Measurements from ENCODE around the gene ADCY3. TPM values are rescaled to one million over a fixed set of nuclear protein-coding genes. Genes with fewer than 3 reads are reported as not detected.

Gene ADCY3
- polyA plus RNA-seq, 1 of the 3 experiments (the other 2 are of a cell fraction), result 53.9 TPM

DNA sequence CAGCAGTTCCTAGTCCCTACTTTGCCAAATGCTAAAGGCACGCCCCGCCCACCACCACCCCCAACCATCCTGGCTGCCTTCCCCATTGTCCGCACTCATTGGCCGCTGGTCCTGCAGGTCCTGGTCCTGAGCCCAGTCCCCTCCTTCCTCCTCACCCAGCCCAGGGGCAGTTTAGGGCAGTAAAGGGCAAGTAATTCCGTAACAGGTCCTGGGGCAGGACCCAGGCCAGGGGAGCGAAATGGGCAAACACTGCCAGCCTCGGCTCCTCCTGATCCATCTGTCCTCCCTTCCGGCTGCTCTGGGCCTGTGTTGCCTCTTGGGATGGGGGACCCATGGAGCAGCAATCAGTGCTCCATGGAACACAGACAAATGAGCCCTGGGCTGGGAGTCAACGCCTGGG lies 6.1 kb downstream of the ADCY3 start:
- ChIA-PET POLR2A (no interaction called here), CTCF (no interaction called here)
- Histone ChIP-seq H3K36me3 (replicated peaks in 1 of 2; ENCODE audit: control insufficient read depth in 1 of 2, insufficient read depth in 2 of 2, low read length in 1 of 2) (peaks cover 0 to 5% of the 10 kb centered on the region in 2 experiments), H3K9me2 (no peaks in the 10 kb centered on the region), H2AFZ (ENCODE audit: low read depth) (no peak overlapping the region), H4K20me1 (ENCODE audit: insufficient read depth) (peaks cover 6% of the 10 kb centered on the region; the same call in 1 of the 2 replicates), H3K9me3 (0 out of 2 replicates have a peak, but pooled peaks cover 3% of the 10 kb centered on the region), H3K4me2 (no peak overlapping the region), H3K9ac (no peak overlapping the region), H3K79me2 (ENCODE audit: insufficient read depth) (peaks cover 4% of the 10 kb centered on the region), H3K4me3 (ENCODE audit: low read depth in 2 of 2, low read length in 1 of 2) (no peak overlapping the region), H3F3A (replicated peaks; ENCODE audit: insufficient read depth) (no peaks in the 10 kb centered on the region), H3K27me3 (ENCODE audit: insufficient read depth) (no peaks in the 10 kb centered on the region), H3K27ac (ENCODE audit: low read depth in 2 of 2, low read length in 1 of 2) (no peak overlapping the region), H3K4me1 (ENCODE audit: control insufficient read depth in 1 of 2, insufficient read depth in 2 of 2, low read depth in 1 of 2, low read length in 1 of 2) (peaks cover 0 to 20% of the 10 kb centered on the region in 2 experiments; a peak in 1 of 4 replicates)
- no peak for DNase-seq
- WGBS (ENCODE audit: low lambda C conversion rate), result over 99% methylated on average over 9 of the region's 9 CpGs
- TF ChIP-seq RAD21 (IDR thresholded peaks at IDR 0.05; ENCODE audit: low read length), result no peak
- no peak for TF ChIP-seq RFX5 (IDR thresholded peaks at IDR 0.05; ENCODE audit: low read length)
- no peak for TF ChIP-seq SIN3A (IDR thresholded peaks at IDR 0.05; ENCODE audit: borderline replicate concordance, low read depth, low read length)
- TF ChIP-seq RCOR1 (IDR thresholded peaks at IDR 0.05; ENCODE audit: low read length), result no peak
- no peak for TF ChIP-seq JUND (IDR thresholded peaks at IDR 0.05)
- no peak for TF ChIP-seq RXRA (IDR thresholded peaks at IDR 0.05; ENCODE audit: borderline replicate concordance, low read depth)
- no peak for TF ChIP-seq POLR2AphosphoS5 (IDR thresholded peaks at IDR 0.05; ENCODE audit: low read depth, low read length)

DNA sequence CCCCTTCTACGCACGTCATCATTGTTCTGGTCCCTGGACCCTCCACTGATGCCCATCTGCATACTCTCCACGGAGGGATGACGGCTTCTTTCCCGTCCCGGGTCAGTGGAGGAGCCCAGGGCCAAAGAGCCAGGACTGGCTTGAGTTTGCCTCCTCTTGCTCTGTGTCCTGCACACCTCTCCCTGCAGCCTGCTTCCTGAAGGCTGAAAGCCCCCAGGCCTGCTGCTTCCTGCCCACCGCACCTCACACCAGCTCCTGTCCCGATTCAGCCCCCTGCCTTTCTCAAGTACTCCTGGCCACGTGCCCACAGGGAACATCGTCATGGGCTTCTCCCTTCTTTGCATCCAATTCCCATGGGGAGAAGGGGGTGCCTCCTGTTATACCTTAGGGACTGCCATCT lies 7.1 kb downstream of the ADCY3 start:
- Histone ChIP-seq H4K20me1 (ENCODE audit: insufficient read depth) (peaks cover 6% of the 10 kb centered on the region; the same call in 1 of the 2 replicates), H3K27ac (ENCODE audit: low read depth in 2 of 2, low read length in 1 of 2) (no peak overlapping the region), H3F3A (replicated peaks; ENCODE audit: insufficient read depth) (no peaks in the 10 kb centered on the region), H3K36me3 (replicated peaks in 1 of 2; ENCODE audit: control insufficient read depth in 1 of 2, insufficient read depth in 2 of 2, low read length in 1 of 2) (peaks cover 0 to 5% of the 10 kb centered on the region in 2 experiments), H3K27me3 (ENCODE audit: insufficient read depth) (no peaks in the 10 kb centered on the region), H3K4me2 (no peak overlapping the region), H3K9me3 (0 out of 2 replicates have a peak, but pooled peaks cover 3% of the 10 kb centered on the region), H2AFZ (ENCODE audit: low read depth) (no peak overlapping the region), H3K9ac (no peak overlapping the region), H3K4me3 (ENCODE audit: low read depth in 2 of 2, low read length in 1 of 2) (no peak overlapping the region), H3K4me1 (ENCODE audit: control insufficient read depth in 1 of 2, insufficient read depth in 2 of 2, low read depth in 1 of 2, low read length in 1 of 2) (peaks cover 0 to 13% of the 10 kb centered on the region in 2 experiments; a peak in 1 of 4 replicates), H3K9me2 (no peaks in the 10 kb centered on the region), H3K79me2 (ENCODE audit: insufficient read depth) (peaks cover 4% of the 10 kb centered on the region)
- POLR2A ChIA-PET, result no interaction called here
- no peak for DNase-seq
- CTCF ChIA-PET, result interaction anchor here (2.0 kb wide), 1 partner anchor 63 kb away, joined by 7 read pairs; no protein-coding TSS in a partner anchor
- 90% methylated on average over 10 of the region's 10 CpGs for WGBS (ENCODE audit: low lambda C conversion rate)
- no peak for TF ChIP-seq MXI1 (IDR thresholded peaks at IDR 0.05; ENCODE audit: low read depth, low read length)
- TF ChIP-seq POLR2AphosphoS5 (IDR thresholded peaks at IDR 0.05; ENCODE audit: low read depth, low read length), result no peak
- TF ChIP-seq FOSL2 (IDR thresholded peaks at IDR 0.05; ENCODE audit: borderline replicate concordance, low read depth), result no peak
- no peak for TF ChIP-seq NFIC (IDR thresholded peaks at IDR 0.05; ENCODE audit: borderline replicate concordance)
- TF ChIP-seq, protein P1, sequence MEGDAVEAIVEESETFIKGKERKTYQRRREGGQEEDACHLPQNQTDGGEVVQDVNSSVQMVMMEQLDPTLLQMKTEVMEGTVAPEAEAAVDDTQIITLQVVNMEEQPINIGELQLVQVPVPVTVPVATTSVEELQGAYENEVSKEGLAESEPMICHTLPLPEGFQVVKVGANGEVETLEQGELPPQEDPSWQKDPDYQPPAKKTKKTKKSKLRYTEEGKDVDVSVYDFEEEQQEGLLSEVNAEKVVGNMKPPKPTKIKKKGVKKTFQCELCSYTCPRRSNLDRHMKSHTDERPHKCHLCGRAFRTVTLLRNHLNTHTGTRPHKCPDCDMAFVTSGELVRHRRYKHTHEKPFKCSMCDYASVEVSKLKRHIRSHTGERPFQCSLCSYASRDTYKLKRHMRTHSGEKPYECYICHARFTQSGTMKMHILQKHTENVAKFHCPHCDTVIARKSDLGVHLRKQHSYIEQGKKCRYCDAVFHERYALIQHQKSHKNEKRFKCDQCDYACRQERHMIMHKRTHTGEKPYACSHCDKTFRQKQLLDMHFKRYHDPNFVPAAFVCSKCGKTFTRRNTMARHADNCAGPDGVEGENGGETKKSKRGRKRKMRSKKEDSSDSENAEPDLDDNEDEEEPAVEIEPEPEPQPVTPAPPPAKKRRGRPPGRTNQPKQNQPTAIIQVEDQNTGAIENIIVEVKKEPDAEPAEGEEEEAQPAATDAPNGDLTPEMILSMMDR (IDR thresholded peaks at IDR 0.05), result no peak
- no peak for TF ChIP-seq GABPA (IDR thresholded peaks at IDR 0.05; ENCODE audit: low read depth)
- TF ChIP-seq RAD21 (IDR thresholded peaks at IDR 0.05; ENCODE audit: low read length), result no peak
- TF ChIP-seq, protein P2, sequence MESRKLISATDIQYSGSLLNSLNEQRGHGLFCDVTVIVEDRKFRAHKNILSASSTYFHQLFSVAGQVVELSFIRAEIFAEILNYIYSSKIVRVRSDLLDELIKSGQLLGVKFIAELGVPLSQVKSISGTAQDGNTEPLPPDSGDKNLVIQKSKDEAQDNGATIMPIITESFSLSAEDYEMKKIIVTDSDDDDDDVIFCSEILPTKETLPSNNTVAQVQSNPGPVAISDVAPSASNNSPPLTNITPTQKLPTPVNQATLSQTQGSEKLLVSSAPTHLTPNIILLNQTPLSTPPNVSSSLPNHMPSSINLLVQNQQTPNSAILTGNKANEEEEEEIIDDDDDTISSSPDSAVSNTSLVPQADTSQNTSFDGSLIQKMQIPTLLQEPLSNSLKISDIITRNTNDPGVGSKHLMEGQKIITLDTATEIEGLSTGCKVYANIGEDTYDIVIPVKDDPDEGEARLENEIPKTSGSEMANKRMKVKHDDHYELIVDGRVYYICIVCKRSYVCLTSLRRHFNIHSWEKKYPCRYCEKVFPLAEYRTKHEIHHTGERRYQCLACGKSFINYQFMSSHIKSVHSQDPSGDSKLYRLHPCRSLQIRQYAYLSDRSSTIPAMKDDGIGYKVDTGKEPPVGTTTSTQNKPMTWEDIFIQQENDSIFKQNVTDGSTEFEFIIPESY (IDR thresholded peaks at IDR 0.05; ENCODE audit: borderline replicate concordance, low read depth), result no peak
- no peak for TF ChIP-seq FOXM1 (IDR thresholded peaks at IDR 0.05; ENCODE audit: low read depth)
- TF ChIP-seq RXRA (IDR thresholded peaks at IDR 0.05; ENCODE audit: borderline replicate concordance, low read depth), result no peak
- no peak for TF ChIP-seq TAF1 (IDR thresholded peaks at IDR 0.05; ENCODE audit: borderline replicate concordance, low read depth, low read length)
- no peak for TF ChIP-seq YY1 (IDR thresholded peaks at IDR 0.05; ENCODE audit: low read depth)
